Body of pancreas (tissue), 4 donors: ENCODE data around the gene BRD3. TPM values are rescaled to one million over a fixed set of nuclear protein-coding genes. Genes with fewer than 3 reads are reported as not detected.
A peak's percentile ranks its signal among the peaks of the same experiment; 100 is the strongest.
"Not testable (repeated sequence)": the region's sequence is repeated elsewhere in the genome, so short reads cannot be mapped to it uniquely, and the experiment has no call there.

Source experiments
- ATAC-seq: fragments of 150-250 bp; one replicate; pipeline ENCODE4 v1.9.1; 2016
- DNase-seq, 4 donors: peaks; one replicate each; pipeline ENCODE4 v3.0.0-alpha.2; 2019
- H3K27ac ChIP-seq, 4 donors: fragments of 200-600 bp; sonication (generic); 1 replicate in 3 of 4; 2 replicates in 1 of 4; pipeline versions ENCODE4 v1.5.1 to v1.6.1; 2016 to 2019; ENCODE audit warnings: mild to moderate bottlenecking in 1 of 4, mixed read lengths in 1 of 4, moderate library complexity in 1 of 4
- H3K27me3 ChIP-seq, 2 donors: fragments of 200-600 bp; sonication (generic); one replicate each; pipeline ENCODE4 v1.6.0; 2016; ENCODE audit warnings: mild to moderate bottlenecking in 1 of 2
- H3K36me3 ChIP-seq, 2 donors: fragments of 200-600 bp; sonication (generic); replicated peaks in 1 of 2; 2 replicates each; pipeline ENCODE4 v1.5.1; 2016; ENCODE audit warnings: low read depth in 2 of 2; ENCODE audit not compliant: insufficient read depth in 1 of 2
- H3K4me1 ChIP-seq: fragments of 200-600 bp; sonication (generic); one replicate; pipeline ENCODE4 v1.6.0; 2016
- H3K4me3 ChIP-seq, 2 donors: fragments of 200-600 bp; sonication (generic); 1 replicate in 1 of 2; 2 replicates in 1 of 2; pipeline ENCODE4 v1.5.1; 2016 to 2019
- H3K9me3 ChIP-seq, 3 donors: fragments of 200-600 bp; sonication (generic); 1 replicate in 2 of 3; 2 replicates in 1 of 3; pipeline ENCODE4 v1.5.1; 2016
- POLR2A ChIP-seq, 3 donors: fragments of 450-650 bp; IDR thresholded peaks; one replicate each; pipeline ENCODE4 v1.6.1; 2016; ENCODE audit warnings: antibody characterized with exemption in 3 of 3, mild to moderate bottlenecking in 2 of 3
- WGBS, 2 donors: methylation state at CpG; one replicate each; pipeline ENCODE4 v1.1.5; 2017; 5-methylcytosine and 5-hydroxymethylcytosine counted together
- intact Hi-C: fragments of 100-400 bp; cut with DNase I; formaldehyde crosslinking; loops from one replicate; pipeline ENCODE4 v1.15.1; 2023
- total RNA-seq, 2 donors: library from RNA; depleted of rRNA; stranded (reverse); fragments of >200 nt; gene quantifications; one replicate each; pipeline ENCODE4 v1.1.0, GENCODE V29; 2016
- TF ChIP-seq, protein P1 (sequence below), 7 experiments: fragments of 450-650 bp in 4 of 7; fragments of 200-600 bp in 3 of 7; sonication (generic) in 3 of 7; IDR thresholded peaks; one replicate each; pipeline ENCODE4 v1.5.1; 2016 to 2019; ENCODE audit warnings: antibody characterized with exemption in 7 of 7

BRD3 gene
- total RNA-seq, 2 donors from 2014 or later = 12.2 to 27.4 TPM

GRCh38 chr9:134073500-134073899 lies 5.7 kb upstream of the BRD3 start:
- DNase-seq (no peak), ATAC-seq (no peak)
- Histone ChIP-seq H3K9me3 (no peaks in the 10 kb centered on the region), H3K4me3 (no peak overlapping the region), H3K4me1 (peaks cover 7% of the 10 kb centered on the region), H3K36me3 (no peaks in the 10 kb centered on the region), H3K27me3 (no peaks in the 10 kb centered on the region), H3K27ac (peak overlapping the region in 1 of 4 donors; percentile 8)
- intact Hi-C loops = no loop called here
- WGBS, 2 donors = 57 to 62% methylated on average over 6 of the region's 6 CpGs
- TF ChIP-seq POLR2A (IDR thresholded peaks at IDR 0.05) = no peak
- TF ChIP-seq, protein P1, sequence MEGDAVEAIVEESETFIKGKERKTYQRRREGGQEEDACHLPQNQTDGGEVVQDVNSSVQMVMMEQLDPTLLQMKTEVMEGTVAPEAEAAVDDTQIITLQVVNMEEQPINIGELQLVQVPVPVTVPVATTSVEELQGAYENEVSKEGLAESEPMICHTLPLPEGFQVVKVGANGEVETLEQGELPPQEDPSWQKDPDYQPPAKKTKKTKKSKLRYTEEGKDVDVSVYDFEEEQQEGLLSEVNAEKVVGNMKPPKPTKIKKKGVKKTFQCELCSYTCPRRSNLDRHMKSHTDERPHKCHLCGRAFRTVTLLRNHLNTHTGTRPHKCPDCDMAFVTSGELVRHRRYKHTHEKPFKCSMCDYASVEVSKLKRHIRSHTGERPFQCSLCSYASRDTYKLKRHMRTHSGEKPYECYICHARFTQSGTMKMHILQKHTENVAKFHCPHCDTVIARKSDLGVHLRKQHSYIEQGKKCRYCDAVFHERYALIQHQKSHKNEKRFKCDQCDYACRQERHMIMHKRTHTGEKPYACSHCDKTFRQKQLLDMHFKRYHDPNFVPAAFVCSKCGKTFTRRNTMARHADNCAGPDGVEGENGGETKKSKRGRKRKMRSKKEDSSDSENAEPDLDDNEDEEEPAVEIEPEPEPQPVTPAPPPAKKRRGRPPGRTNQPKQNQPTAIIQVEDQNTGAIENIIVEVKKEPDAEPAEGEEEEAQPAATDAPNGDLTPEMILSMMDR (IDR thresholded peaks at IDR 0.05) = no peak

- intact Hi-C loops, H3K27me3 ChIP-seq, H3K9me3 ChIP-seq, DNase-seq, ATAC-seq, H3K4me1 ChIP-seq, H3K4me3 ChIP-seq, H3K36me3 ChIP-seq, H3K27ac ChIP-seq: not testable (repeated sequence)
- 85 to 87% methylated on average over 5 to 7 of the region's 7 CpGs for WGBS, 2 donors
Measured at GRCh38 chr9:134072683-134073082, 4.9 kb upstream of the BRD3 start.

DNA sequence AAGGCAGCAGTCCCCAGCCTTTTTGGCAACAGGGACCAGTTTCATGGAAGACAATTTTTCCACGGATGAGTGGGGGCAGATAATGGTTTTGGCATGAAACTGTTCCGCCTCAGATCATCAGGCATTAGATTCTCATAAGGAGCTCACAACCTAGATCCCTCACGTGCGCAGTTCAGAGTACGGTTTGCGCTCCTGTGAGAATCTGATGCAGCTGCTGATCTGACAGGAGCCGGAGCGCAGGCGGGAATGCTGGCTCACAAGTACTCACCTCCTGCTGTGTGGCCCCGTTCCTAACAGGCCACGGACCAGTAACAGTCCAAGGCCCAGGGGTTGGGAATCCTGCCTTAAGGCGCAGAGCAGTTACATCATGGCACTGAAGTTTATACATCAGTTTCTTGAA lies 3.3 kb upstream of the BRD3 start:
- Histone ChIP-seq H3K4me1 (peaks cover 12% of the 10 kb centered on the region), H3K27ac (no peak overlapping the region), H3K4me3 (no peak overlapping the region), H3K36me3 (no peaks in the 10 kb centered on the region), H3K27me3 (no peaks in the 10 kb centered on the region), H3K9me3 (no peaks in the 10 kb centered on the region)
- TF ChIP-seq, protein P1 (IDR thresholded peaks at IDR 0.05) = no peak
- no peak for TF ChIP-seq POLR2A (IDR thresholded peaks at IDR 0.05)
- WGBS, 2 donors = 90 to 92% methylated on average over 7 to 12 of the region's 12 CpGs
- intact Hi-C loops = no loop called here
- DNase-seq = no peak
- ATAC-seq = no peak

GRCh38 chr9:134069480-134070399 lies 1.9 kb upstream of the BRD3 start:
- intact Hi-C loops = no loop called here
- Histone ChIP-seq H3K36me3 (no peaks in the 10 kb centered on the region), H3K4me1 (peaks cover 26% of the 10 kb centered on the region), H3K4me3 (no peak overlapping the region), H3K27me3 (no peaks in the 10 kb centered on the region), H3K9me3 (no peaks in the 10 kb centered on the region), H3K27ac (no peak overlapping the region)
- TF ChIP-seq, protein P1 (IDR thresholded peaks at IDR 0.05) = no peak
- 61 to 64% methylated on average over 10 to 12 of the region's 12 CpGs for WGBS, 2 donors
- DNase-seq (no peak), ATAC-seq (no peak)

DNA sequence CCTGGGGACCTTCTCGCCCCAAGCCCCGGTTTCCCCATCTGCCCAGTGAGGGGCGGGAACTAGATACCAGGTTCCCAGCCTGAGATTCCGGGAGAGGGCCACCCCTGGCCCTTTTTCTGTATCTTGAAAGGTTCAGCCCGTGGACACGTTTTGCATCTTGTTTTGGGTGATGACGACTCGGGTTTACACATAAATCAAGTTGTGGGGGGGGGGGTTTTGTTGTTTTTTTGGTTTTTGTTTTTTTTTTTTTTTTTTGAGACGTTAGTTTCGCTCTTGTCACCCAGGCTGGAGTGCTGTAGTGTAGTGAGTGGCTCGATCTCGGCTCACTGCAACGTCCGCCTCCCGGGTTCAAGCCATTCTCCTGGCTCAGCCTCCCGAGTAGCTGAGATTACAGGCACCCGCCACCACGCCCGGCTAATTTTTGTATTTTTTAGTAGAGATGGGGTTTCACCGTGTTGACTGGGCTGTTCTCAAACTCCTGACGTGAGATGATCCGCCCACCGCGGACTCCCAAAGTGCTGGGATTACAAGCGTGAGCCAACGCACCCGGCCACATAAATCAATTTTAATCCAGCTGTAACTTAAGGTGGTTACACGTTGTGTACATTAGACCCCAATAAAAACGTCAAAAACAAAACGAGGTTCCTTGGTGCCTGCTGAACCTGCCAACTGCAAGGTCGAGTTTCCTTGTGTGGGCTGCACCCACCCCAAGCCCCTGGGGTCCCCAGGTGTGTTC lies 1.1 kb upstream of the BRD3 start:
- ATAC-seq (peak; percentile 4), DNase-seq (peak in 1 of 4 donors; percentile 15)
- no peaks in the 10 kb centered on the region for H3K27me3 ChIP-seq
- TF ChIP-seq, protein P1 (IDR thresholded peaks at IDR 0.05) = peak in 1 of 7 experiments; percentile 1
- TF ChIP-seq POLR2A (IDR thresholded peaks at IDR 0.05) = peak in 2 of 3 donors; percentile 64 to 66
- H3K36me3 ChIP-seq = no peaks in the 10 kb centered on the region
- H3K4me3 ChIP-seq = peak overlapping the region in 1 of 2 donors; percentile 59
- H3K9me3 ChIP-seq = no peaks in the 10 kb centered on the region
- H3K27ac ChIP-seq = peak overlapping the region; percentile 57 to 98 (median 95)
- WGBS, 2 donors = 6 to 7% methylated on average over 23 to 31 of the region's 31 CpGs
- H3K4me1 ChIP-seq = peaks cover 30% of the 10 kb centered on the region
- intact Hi-C loops = no loop called here
